ENCODE data around the gene MOB3B.

Gene MOB3B

GRCh38 chr9:27362447-27363210 lies 167.0 kb downstream of the MOB3B start:
- no peak for DNase-seq (ENCODE audit: low read depth)

- no peak for DNase-seq (ENCODE audit: low read depth)
These were observed 168.1 kb downstream of the MOB3B start for GRCh38 chr9:27361492-27361891.

GRCh38 chr9:27359763-27360162 lies 169.9 kb downstream of the MOB3B start:
- no peak for DNase-seq (ENCODE audit: low read depth)

- DNase-seq (ENCODE audit: low read depth) = no peak
These were observed 171.6 kb downstream of the MOB3B start for GRCh38 chr9:27358007-27358406.

- DNase-seq (ENCODE audit: low read depth) = no peak
These were observed 173.2 kb downstream of the MOB3B start for GRCh38 chr9:27356446-27356845.

- DNase-seq (ENCODE audit: low read depth) = no peak
These were observed 174.4 kb downstream of the MOB3B start for GRCh38 chr9:27355166-27355565.

GRCh38 chr9:27353474-27354229 lies 176.0 kb downstream of the MOB3B start:
- no peak for DNase-seq (ENCODE audit: low read depth)

- no peak for DNase-seq (ENCODE audit: low read depth)
These were observed 176.5 kb downstream of the MOB3B start for GRCh38 chr9:27353166-27353473.

- DNase-seq (ENCODE audit: low read depth) = no peak
These were observed 177.0 kb downstream of the MOB3B start for GRCh38 chr9:27352457-27353165.

- no peak for DNase-seq (ENCODE audit: low read depth)
These were observed 178.2 kb downstream of the MOB3B start for GRCh38 chr9:27351438-27351837.

- no peak for DNase-seq (ENCODE audit: low read depth)
These were observed 179.1 kb downstream of the MOB3B start for GRCh38 chr9:27350382-27350976.

GRCh38 chr9:27349698-27350080 lies 179.9 kb downstream of the MOB3B start:
- no peak for DNase-seq (ENCODE audit: low read depth)

- DNase-seq (ENCODE audit: low read depth) = no peak
These were observed 180.6 kb downstream of the MOB3B start for GRCh38 chr9:27348785-27349697.

- DNase-seq (ENCODE audit: low read depth) = no peak
These were observed 181.7 kb downstream of the MOB3B start for GRCh38 chr9:27347889-27348288.

- no peak for DNase-seq (ENCODE audit: low read depth)
These were observed 184.8 kb downstream of the MOB3B start for GRCh38 chr9:27344776-27345175.

GRCh38 chr9:27341545-27342294 lies 187.9 kb downstream of the MOB3B start:
- DNase-seq (ENCODE audit: low read depth) = no peak

- DNase-seq (ENCODE audit: low read depth) = no peak
These were observed 188.6 kb downstream of the MOB3B start for GRCh38 chr9:27340961-27341511.

GRCh38 chr9:27340285-27340674 lies 189.3 kb downstream of the MOB3B start:
- no peak for DNase-seq (ENCODE audit: low read depth)

GRCh38 chr9:27339661-27340284 lies 189.8 kb downstream of the MOB3B start:
- no peak for DNase-seq (ENCODE audit: low read depth)

GRCh38 chr9:27338527-27338903 lies 191.1 kb downstream of the MOB3B start:
- no peak for DNase-seq (ENCODE audit: low read depth)
